Thyroid gland (tissue), 4 donors: ENCODE results near the gene HOXC6. TPM values are rescaled to one million over a fixed set of nuclear protein-coding genes. Genes with fewer than 3 reads are reported as not detected.

Source experiments
- DNase-seq, 2 donors: peaks; one replicate each; pipeline ENCODE4 v3.0.0-alpha.2; 2019
- H3K27ac ChIP-seq, 3 donors: fragments of 200-600 bp; sonication (generic); 1 replicate in 2 of 3; 2 replicates in 1 of 3; pipeline ENCODE4 v1.5.1; 2016 to 2019; ENCODE audit warnings: mild to moderate bottlenecking in 1 of 3, moderate library complexity in 1 of 3
- H3K27me3 ChIP-seq: fragments of 200-600 bp; sonication (generic); one replicate; pipeline ENCODE4 v1.5.1; 2019
- H3K36me3 ChIP-seq, 2 donors: fragments of 200-600 bp; sonication (generic); one replicate each; pipeline ENCODE4 v1.5.1; 2016 to 2019
- H3K4me1 ChIP-seq, 2 donors: fragments of 200-600 bp; sonication (generic); one replicate each; pipeline ENCODE4 v1.5.1; 2017 to 2019
- H3K4me3 ChIP-seq, 3 donors: fragments of 200-600 bp; sonication (generic); replicated peaks in 1 of 3; 1 replicate in 2 of 3; 2 replicates in 1 of 3; pipeline ENCODE4 v1.5.1; 2016; ENCODE audit warnings: mild to moderate bottlenecking in 1 of 3
- H3K9me3 ChIP-seq: fragments of 200-600 bp; sonication (generic); one replicate; pipeline ENCODE4 v1.5.1; 2017
- CTCF ChIP-seq, 6 experiments: fragments of 200-600 bp in 3 of 6; fragments of 450-650 bp in 3 of 6; sonication (generic) in 3 of 6; IDR thresholded peaks; one replicate each; pipeline ENCODE4 v1.5.1; 2016 to 2019; ENCODE audit warnings: antibody characterized with exemption in 6 of 6, mild to moderate bottlenecking in 2 of 6, inconsistent platforms in 1 of 6, moderate library complexity in 1 of 6
- POLR2A ChIP-seq, 2 donors: fragments of 450-650 bp; IDR thresholded peaks; one replicate each; pipeline ENCODE4 v1.6.1; 2017; ENCODE audit warnings: antibody characterized with exemption in 2 of 2, mild to moderate bottlenecking in 2 of 2, moderate library complexity in 1 of 2
- WGBS, 2 donors: methylation state at CpG; one replicate each; pipeline ENCODE4 v1.1.5; 2017; 5-methylcytosine and 5-hydroxymethylcytosine counted together
- intact Hi-C: fragments of 100-400 bp; cut with DNase I; formaldehyde crosslinking; loops from one replicate; pipeline ENCODE4 v1.15.1; 2023
- total RNA-seq, 4 donors: library from RNA; depleted of rRNA; stranded (reverse); fragments of >200 nt; gene quantifications; one replicate each; pipeline ENCODE4 v1.2.3, GENCODE V29; 2016

The HOXC6 gene
- total RNA-seq, 4 donors from 2014 or later = not detected

- H3K4me3 ChIP-seq = no peak overlapping the region
- peaks cover 0 to under 1% of the 10 kb centered on the region in 2 donors for H3K4me1 ChIP-seq
- 8 to 9% methylated on average over 10 of the region's 10 CpGs for WGBS, 2 donors
- intact Hi-C loops = no loop called here
- no peak for TF ChIP-seq CTCF (IDR thresholded peaks at IDR 0.05)
- TF ChIP-seq POLR2A (IDR thresholded peaks at IDR 0.05) = no peak
- no peaks in the 10 kb centered on the region for H3K36me3 ChIP-seq
- no peak overlapping the region for H3K27ac ChIP-seq
- H3K9me3 ChIP-seq = no peaks in the 10 kb centered on the region
- DNase-seq = no peak
- peaks cover 52% of the 10 kb centered on the region for H3K27me3 ChIP-seq
These were observed 24.3 kb downstream of the HOXC6 start for GRCh38 chr12:54052438-54053002.

GRCh38 chr12:54053003-54053750 is 24.9 kb downstream of the HOXC6 start:
- Histone ChIP-seq H3K27me3 (peaks cover 50% of the 10 kb centered on the region), H3K4me1 (no peaks in the 10 kb centered on the region), H3K27ac (no peak overlapping the region), H3K9me3 (no peaks in the 10 kb centered on the region), H3K4me3 (no peak overlapping the region), H3K36me3 (no peaks in the 10 kb centered on the region)
- intact Hi-C loops = no loop called here
- 3 to 4% methylated on average over 12 to 13 of the region's 22 CpGs for WGBS, 2 donors
- DNase-seq = no peak
- TF ChIP-seq CTCF (IDR thresholded peaks at IDR 0.05) (no peak), POLR2A (IDR thresholded peaks at IDR 0.05) (no peak)

DNA sequence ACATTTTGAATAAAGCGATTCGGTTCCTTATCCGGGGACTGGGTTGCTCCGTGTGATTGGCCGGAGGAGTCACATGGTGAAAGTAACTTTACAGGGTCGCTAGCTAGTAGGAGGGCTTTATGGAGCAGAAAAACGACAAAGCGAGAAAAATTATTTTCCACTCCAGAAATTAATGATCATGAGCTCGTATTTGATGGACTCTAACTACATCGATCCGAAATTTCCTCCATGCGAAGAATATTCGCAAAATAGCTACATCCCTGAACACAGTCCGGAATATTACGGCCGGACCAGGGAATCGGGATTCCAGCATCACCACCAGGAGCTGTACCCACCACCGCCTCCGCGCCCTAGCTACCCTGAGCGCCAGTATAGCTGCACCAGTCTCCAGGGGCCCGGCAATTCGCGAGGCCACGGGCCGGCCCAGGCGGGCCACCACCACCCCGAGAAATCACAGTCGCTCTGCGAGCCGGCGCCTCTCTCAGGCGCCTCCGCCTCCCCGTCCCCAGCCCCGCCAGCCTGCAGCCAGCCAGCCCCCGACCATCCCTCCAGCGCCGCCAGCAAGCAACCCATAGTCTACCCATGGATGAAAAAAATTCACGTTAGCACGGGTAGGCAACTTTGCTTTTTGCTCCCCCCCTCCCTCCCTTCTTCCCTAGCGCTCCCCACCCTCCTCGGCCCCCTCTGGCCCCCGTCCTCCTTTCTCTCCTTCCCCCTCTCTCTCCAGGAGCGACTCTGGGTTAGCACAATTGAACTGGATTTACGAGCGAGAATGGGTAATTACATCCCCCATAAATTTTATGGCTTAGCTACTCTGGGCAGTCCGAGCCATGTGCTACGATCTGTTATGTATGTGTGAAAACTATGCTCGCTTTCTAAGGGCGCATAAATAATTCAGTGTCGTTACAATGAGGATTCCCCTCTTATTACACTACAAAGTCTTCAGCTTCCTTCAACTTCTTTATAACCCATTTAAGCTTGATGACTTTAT is 25.8 kb downstream of the HOXC6 start, which contains the start of gene HOXC4:
HOXC4 (plus strand) TSS at position 85 of the 991 bp plus-strand sequence; CDS start at position 173, 88 bp downstream.
- no peak for TF ChIP-seq POLR2A (IDR thresholded peaks at IDR 0.05)
- TF ChIP-seq CTCF (IDR thresholded peaks at IDR 0.05) = no peak
- no peaks in the 10 kb centered on the region for H3K4me1 ChIP-seq
- H3K27me3 ChIP-seq = peaks cover 50% of the 10 kb centered on the region
- peak within 1 kb of the TSS in 2 of 3 donors; percentile 11 for H3K4me3 ChIP-seq
- H3K27ac ChIP-seq = no peak within 1 kb of the TSS
- no peak for DNase-seq
- 7 to 9% methylated on average over 40 to 49 of the region's 52 CpGs for WGBS, 2 donors
- no peaks in the 10 kb centered on the region for H3K36me3 ChIP-seq
- H3K9me3 ChIP-seq = no peaks in the 10 kb centered on the region
- intact Hi-C loops = no loop called here

DNA sequence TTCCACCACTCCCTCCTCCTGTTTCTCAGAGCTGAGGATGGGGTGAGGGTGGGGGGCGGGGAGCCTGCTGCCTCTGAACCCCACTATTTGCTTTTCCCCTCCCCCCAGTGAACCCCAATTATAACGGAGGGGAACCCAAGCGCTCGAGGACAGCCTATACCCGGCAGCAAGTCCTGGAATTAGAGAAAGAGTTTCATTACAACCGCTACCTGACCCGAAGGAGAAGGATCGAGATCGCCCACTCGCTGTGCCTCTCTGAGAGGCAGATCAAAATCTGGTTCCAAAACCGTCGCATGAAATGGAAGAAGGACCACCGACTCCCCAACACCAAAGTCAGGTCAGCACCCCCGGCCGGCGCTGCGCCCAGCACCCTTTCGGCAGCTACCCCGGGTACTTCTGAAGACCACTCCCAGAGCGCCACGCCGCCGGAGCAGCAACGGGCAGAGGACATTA is 26.5 kb downstream of the HOXC6 start:
- H3K27ac ChIP-seq = no peak overlapping the region
- H3K4me3 ChIP-seq = no peak overlapping the region
- no peaks in the 10 kb centered on the region for H3K9me3 ChIP-seq
- DNase-seq = no peak
- intact Hi-C loops = no loop called here
- H3K36me3 ChIP-seq = no peaks in the 10 kb centered on the region
- no peak for TF ChIP-seq POLR2A (IDR thresholded peaks at IDR 0.05)
- no peak for TF ChIP-seq CTCF (IDR thresholded peaks at IDR 0.05)
- WGBS, 2 donors = 8 to 12% methylated on average over 24 of the region's 24 CpGs
- H3K4me1 ChIP-seq = no peaks in the 10 kb centered on the region
- peaks cover 43% of the 10 kb centered on the region for H3K27me3 ChIP-seq
